Lower leg skin (tissue), 3 donors: ENCODE data around the gene MFNG.

Experiments used
- POLR2A ChIP-seq, 2 donors: fragments of 450-650 bp; IDR thresholded peaks; one replicate each; pipeline ENCODE4 v1.6.1; 2016 to 2017; ENCODE audit warnings: antibody characterized with exemption in 2 of 2, mild to moderate bottlenecking in 1 of 2, moderate library complexity in 1 of 2
- TF ChIP-seq, protein P1 (sequence below), 3 donors: fragments of 450-650 bp; IDR thresholded peaks; one replicate each; pipeline ENCODE4 v1.5.1; 2016; ENCODE audit warnings: antibody characterized with exemption in 3 of 3, mild to moderate bottlenecking in 3 of 3, moderate library complexity in 2 of 3

DNA sequence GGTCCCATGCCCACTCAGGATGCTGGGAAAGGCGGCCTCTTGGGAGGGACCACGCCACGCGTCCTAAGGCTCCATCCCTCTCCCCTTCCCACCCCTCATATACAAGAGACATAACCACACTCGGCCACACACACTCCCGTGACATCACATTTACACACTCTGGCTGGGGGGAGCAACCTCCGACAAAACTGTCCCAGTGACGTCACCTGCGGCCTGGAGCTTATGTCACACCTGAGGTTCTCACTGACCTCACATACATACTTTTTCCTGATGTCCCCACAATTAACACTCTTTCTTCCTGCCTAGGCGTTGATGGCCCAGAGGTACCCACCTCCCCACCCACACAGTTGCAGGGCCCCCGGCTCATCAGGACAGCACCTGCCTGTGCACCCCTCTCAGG is 60.8 kb downstream of the MFNG start:
- TF ChIP-seq, protein P1, sequence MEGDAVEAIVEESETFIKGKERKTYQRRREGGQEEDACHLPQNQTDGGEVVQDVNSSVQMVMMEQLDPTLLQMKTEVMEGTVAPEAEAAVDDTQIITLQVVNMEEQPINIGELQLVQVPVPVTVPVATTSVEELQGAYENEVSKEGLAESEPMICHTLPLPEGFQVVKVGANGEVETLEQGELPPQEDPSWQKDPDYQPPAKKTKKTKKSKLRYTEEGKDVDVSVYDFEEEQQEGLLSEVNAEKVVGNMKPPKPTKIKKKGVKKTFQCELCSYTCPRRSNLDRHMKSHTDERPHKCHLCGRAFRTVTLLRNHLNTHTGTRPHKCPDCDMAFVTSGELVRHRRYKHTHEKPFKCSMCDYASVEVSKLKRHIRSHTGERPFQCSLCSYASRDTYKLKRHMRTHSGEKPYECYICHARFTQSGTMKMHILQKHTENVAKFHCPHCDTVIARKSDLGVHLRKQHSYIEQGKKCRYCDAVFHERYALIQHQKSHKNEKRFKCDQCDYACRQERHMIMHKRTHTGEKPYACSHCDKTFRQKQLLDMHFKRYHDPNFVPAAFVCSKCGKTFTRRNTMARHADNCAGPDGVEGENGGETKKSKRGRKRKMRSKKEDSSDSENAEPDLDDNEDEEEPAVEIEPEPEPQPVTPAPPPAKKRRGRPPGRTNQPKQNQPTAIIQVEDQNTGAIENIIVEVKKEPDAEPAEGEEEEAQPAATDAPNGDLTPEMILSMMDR (IDR thresholded peaks at IDR 0.05) = no peak
- no peak for TF ChIP-seq POLR2A (IDR thresholded peaks at IDR 0.05)
